Measurements from ENCODE around the gene RAVER2.

The RAVER2 gene

GRCh38 chr1:64845831-64846425, 101.1 kb downstream of the RAVER2 start:
- DNase-seq (ENCODE audit: low read depth in 2 of 2, low spot score in 1 of 2): no peak

GRCh38 chr1:64846573-64847430, 101.9 kb downstream of the RAVER2 start:
- no peak for DNase-seq (ENCODE audit: low read depth in 2 of 2, low spot score in 1 of 2)

GRCh38 chr1:64847666-64848065, 102.8 kb downstream of the RAVER2 start:
- DNase-seq (ENCODE audit: low read depth in 2 of 2, low spot score in 1 of 2): no peak

GRCh38 chr1:64848136-64848535, 103.3 kb downstream of the RAVER2 start:
- no peak for DNase-seq (ENCODE audit: low read depth in 2 of 2, low spot score in 1 of 2)

GRCh38 chr1:64848803-64849202, 103.9 kb downstream of the RAVER2 start:
- no peak for DNase-seq (ENCODE audit: low read depth in 2 of 2, low spot score in 1 of 2)

- no peak for DNase-seq (ENCODE audit: low read depth in 2 of 2, low spot score in 1 of 2)
Measured at GRCh38 chr1:64849942-64850341, 105.1 kb downstream of the RAVER2 start.

- no peak for DNase-seq (ENCODE audit: low read depth in 2 of 2, low spot score in 1 of 2)
Measured at GRCh38 chr1:64850846-64851245, 106.0 kb downstream of the RAVER2 start.

- DNase-seq (ENCODE audit: low read depth in 2 of 2, low spot score in 1 of 2): no peak
Measured at GRCh38 chr1:64851664-64852063, 106.8 kb downstream of the RAVER2 start.

GRCh38 chr1:64854674-64855073, 109.8 kb downstream of the RAVER2 start:
- DNase-seq (ENCODE audit: low read depth in 2 of 2, low spot score in 1 of 2): no peak

- DNase-seq (ENCODE audit: low read depth in 2 of 2, low spot score in 1 of 2): no peak
Measured at GRCh38 chr1:64855557-64855956, 110.7 kb downstream of the RAVER2 start.

- DNase-seq (ENCODE audit: low read depth in 2 of 2, low spot score in 1 of 2): no peak
Measured at GRCh38 chr1:64856553-64856952, 111.7 kb downstream of the RAVER2 start.

GRCh38 chr1:64857347-64857746, 112.5 kb downstream of the RAVER2 start:
- DNase-seq (ENCODE audit: low read depth in 2 of 2, low spot score in 1 of 2): no peak

- no peak for DNase-seq (ENCODE audit: low read depth in 2 of 2, low spot score in 1 of 2)
Measured at GRCh38 chr1:64861611-64862010, 116.7 kb downstream of the RAVER2 start.

GRCh38 chr1:64864018-64864940, 119.4 kb downstream of the RAVER2 start:
- peak in 1 of 2 donors; percentile 19 for DNase-seq (ENCODE audit: low read depth in 2 of 2, low spot score in 1 of 2)

GRCh38 chr1:64865105-64865757, 120.4 kb downstream of the RAVER2 start:
- DNase-seq (ENCODE audit: low read depth in 2 of 2, low spot score in 1 of 2): no peak

- no peak for DNase-seq (ENCODE audit: low read depth in 2 of 2, low spot score in 1 of 2)
Measured at GRCh38 chr1:64866689-64867088, 121.8 kb downstream of the RAVER2 start.

GRCh38 chr1:64867266-64867665, 122.4 kb downstream of the RAVER2 start:
- no peak for DNase-seq (ENCODE audit: low read depth in 2 of 2, low spot score in 1 of 2)

GRCh38 chr1:64871256-64871655, 126.4 kb downstream of the RAVER2 start:
- DNase-seq (ENCODE audit: low read depth in 2 of 2, low spot score in 1 of 2): no peak

- no peak for DNase-seq (ENCODE audit: low read depth in 2 of 2, low spot score in 1 of 2)
Measured at GRCh38 chr1:64872067-64872466, 127.2 kb downstream of the RAVER2 start.

- DNase-seq (ENCODE audit: low read depth in 2 of 2, low spot score in 1 of 2): no peak
Measured at GRCh38 chr1:64873576-64873975, 128.7 kb downstream of the RAVER2 start.

- no peak for DNase-seq (ENCODE audit: low read depth in 2 of 2, low spot score in 1 of 2)
Measured at GRCh38 chr1:64874666-64875065, 129.8 kb downstream of the RAVER2 start.

Measured in stimulated activated CD8-positive, alpha-beta memory T cell treated with anti-CD3 and anti-CD28 coated beads, Interleukin-4, amount 100 ng/mL, for 4 hours (primary cell).